NCI-H1694 (cell line): ENCODE measurements around the gene GPR137B.

Source experiments
- DNase-seq: peaks from one replicate; lab custom pipeline; 2025; lab: John Stamatoyannopoulos, UW

Gene GPR137B

GRCh38 chr1:236114076-236114747 is 28.1 kb upstream of the GPR137B start:
- DNase-seq = no peak

- no peak for DNase-seq
Measured at GRCh38 chr1:236117710-236118109, 24.6 kb upstream of the GPR137B start.

- no peak for DNase-seq
Measured at GRCh38 chr1:236119943-236120484, 22.3 kb upstream of the GPR137B start.

- DNase-seq = no peak
Measured at GRCh38 chr1:236120721-236121153, 21.6 kb upstream of the GPR137B start.

- DNase-seq = no peak
Measured at GRCh38 chr1:236122176-236122575, 20.2 kb upstream of the GPR137B start.

GRCh38 chr1:236123563-236123962 is 18.8 kb upstream of the GPR137B start:
- no peak for DNase-seq

GRCh38 chr1:236124965-236125364 is 17.4 kb upstream of the GPR137B start:
- no peak for DNase-seq

- DNase-seq = no peak
Measured at GRCh38 chr1:236127045-236127444, 15.3 kb upstream of the GPR137B start.

GRCh38 chr1:236128646-236129178 is 13.6 kb upstream of the GPR137B start:
- DNase-seq = no peak

- DNase-seq = no peak
Measured at GRCh38 chr1:236129306-236129705, 13.0 kb upstream of the GPR137B start.

GRCh38 chr1:236130372-236130771 is 12.0 kb upstream of the GPR137B start:
- DNase-seq = no peak

- no peak for DNase-seq
Measured at GRCh38 chr1:236131916-236132315, 10.4 kb upstream of the GPR137B start.

GRCh38 chr1:236132420-236133046 is 9.8 kb upstream of the GPR137B start:
- DNase-seq = no peak

- no peak for DNase-seq
Measured at GRCh38 chr1:236133339-236133738, 9.0 kb upstream of the GPR137B start.

- no peak for DNase-seq
Measured at GRCh38 chr1:236133802-236134201, 8.5 kb upstream of the GPR137B start.

GRCh38 chr1:236137285-236137852 is 5.0 kb upstream of the GPR137B start:
- DNase-seq = no peak

- DNase-seq = no peak
Measured at GRCh38 chr1:236139495-236139894, 2.8 kb upstream of the GPR137B start.

GRCh38 chr1:236140705-236141446 is 1.5 kb upstream of the GPR137B start:
- DNase-seq = no peak

GRCh38 chr1:236141447-236142252 is 689 bp upstream of the GPR137B start:
- peak; percentile 10 for DNase-seq

- DNase-seq = no peak
Measured at GRCh38 chr1:236143104-236143948, 987 bp downstream of the GPR137B start.
